Measurements from ENCODE around the gene PRKCB.

PRKCB gene

DNA sequence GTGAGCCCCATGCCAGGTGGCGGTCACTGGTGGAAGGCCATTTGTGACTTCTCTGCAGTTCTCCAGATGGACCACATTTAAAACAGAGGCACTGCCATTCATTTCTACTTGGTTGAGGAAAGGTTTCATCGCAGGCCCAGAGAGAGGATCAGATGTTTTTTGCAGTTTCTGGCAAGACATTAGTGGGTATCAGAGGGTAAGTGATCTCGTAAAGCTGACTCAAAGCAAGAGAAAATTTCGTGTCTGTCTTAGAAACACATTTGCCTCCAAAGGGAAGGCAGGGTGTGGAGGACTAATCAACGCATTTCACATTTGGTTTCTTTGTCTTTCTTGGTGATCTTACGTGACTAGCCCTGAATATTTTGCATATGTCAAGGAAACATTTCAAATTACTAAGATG lies 81.8 kb downstream of the PRKCB start:
- Histone ChIP-seq H3K9me3 (ENCODE audit: insufficient read depth, low read depth, low read length) (no peaks in the 10 kb centered on the region), H3K36me3 (ENCODE audit: insufficient read depth, low read length) (no peaks in the 10 kb centered on the region), H4K20me1 (ENCODE audit: insufficient read depth, low read length, poor library complexity, severe bottlenecking) (no peaks in the 10 kb centered on the region), H3K4me3 (ENCODE audit: low read length, poor library complexity, severe bottlenecking) (no peak overlapping the region), H3K27me3 (ENCODE audit: insufficient read depth, low read length, poor library complexity, severe bottlenecking) (no peaks in the 10 kb centered on the region), H3K4me1 (ENCODE audit: insufficient read depth, low read length, poor library complexity, severe bottlenecking) (peaks cover 32% of the 10 kb centered on the region), H3K9ac (ENCODE audit: low read depth, low read length, poor library complexity, severe bottlenecking) (no peak overlapping the region), H3K79me2 (ENCODE audit: insufficient read depth, low read length) (peaks cover 87% of the 10 kb centered on the region), H3K9me2 (replicated peaks; ENCODE audit: low read depth, low read length) (no peaks in the 10 kb centered on the region), H2AFZ (ENCODE audit: low read length) (no peak overlapping the region), H3K4me2 (ENCODE audit: low read depth, low read length, poor library complexity, severe bottlenecking) (no peak overlapping the region), H3F3A (ENCODE audit: low read depth) (no peaks in the 10 kb centered on the region)
- TF ChIP-seq, protein P1, sequence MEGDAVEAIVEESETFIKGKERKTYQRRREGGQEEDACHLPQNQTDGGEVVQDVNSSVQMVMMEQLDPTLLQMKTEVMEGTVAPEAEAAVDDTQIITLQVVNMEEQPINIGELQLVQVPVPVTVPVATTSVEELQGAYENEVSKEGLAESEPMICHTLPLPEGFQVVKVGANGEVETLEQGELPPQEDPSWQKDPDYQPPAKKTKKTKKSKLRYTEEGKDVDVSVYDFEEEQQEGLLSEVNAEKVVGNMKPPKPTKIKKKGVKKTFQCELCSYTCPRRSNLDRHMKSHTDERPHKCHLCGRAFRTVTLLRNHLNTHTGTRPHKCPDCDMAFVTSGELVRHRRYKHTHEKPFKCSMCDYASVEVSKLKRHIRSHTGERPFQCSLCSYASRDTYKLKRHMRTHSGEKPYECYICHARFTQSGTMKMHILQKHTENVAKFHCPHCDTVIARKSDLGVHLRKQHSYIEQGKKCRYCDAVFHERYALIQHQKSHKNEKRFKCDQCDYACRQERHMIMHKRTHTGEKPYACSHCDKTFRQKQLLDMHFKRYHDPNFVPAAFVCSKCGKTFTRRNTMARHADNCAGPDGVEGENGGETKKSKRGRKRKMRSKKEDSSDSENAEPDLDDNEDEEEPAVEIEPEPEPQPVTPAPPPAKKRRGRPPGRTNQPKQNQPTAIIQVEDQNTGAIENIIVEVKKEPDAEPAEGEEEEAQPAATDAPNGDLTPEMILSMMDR (conservative IDR thresholded peaks at IDR 0.05; ENCODE audit: low read length): no peak
- no peak for TF ChIP-seq EZH2phosphoT487 (IDR thresholded peaks at IDR 0.05; ENCODE audit: borderline replicate concordance)

DNA sequence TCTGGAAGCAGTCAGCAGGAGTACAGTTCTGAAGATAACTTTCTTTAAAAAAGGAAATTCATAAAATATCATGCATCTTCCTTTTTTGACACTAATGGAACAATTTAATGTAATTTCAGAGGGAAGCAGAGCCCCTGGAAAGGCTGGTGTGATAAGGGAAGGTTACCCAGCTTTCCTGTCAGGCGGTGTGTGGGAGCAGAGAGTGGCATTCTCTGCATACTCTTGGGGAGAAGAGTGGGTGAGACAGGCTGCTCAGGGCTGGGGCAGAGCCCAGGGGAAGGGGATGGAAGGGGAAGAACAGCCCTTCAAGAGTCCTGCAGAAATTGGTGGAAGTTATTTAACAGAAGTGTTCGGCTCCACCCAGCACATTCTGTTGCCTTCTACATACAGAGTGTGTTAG lies 84.7 kb downstream of the PRKCB start:
- no peak for TF ChIP-seq EZH2phosphoT487 (IDR thresholded peaks at IDR 0.05; ENCODE audit: borderline replicate concordance)
- TF ChIP-seq, protein P1 (conservative IDR thresholded peaks at IDR 0.05; ENCODE audit: low read length): no peak
- no peaks in the 10 kb centered on the region for H4K20me1 ChIP-seq (ENCODE audit: insufficient read depth, low read length, poor library complexity, severe bottlenecking)
- no peaks in the 10 kb centered on the region for H3K27me3 ChIP-seq (ENCODE audit: insufficient read depth, low read length, poor library complexity, severe bottlenecking)
- H3K4me1 ChIP-seq (ENCODE audit: insufficient read depth, low read length, poor library complexity, severe bottlenecking): peaks cover 19% of the 10 kb centered on the region
- H3K36me3 ChIP-seq (ENCODE audit: insufficient read depth, low read length): peaks cover 5% of the 10 kb centered on the region; the same call in 1 of the 2 replicates
- H3K9ac ChIP-seq (ENCODE audit: low read depth, low read length, poor library complexity, severe bottlenecking): no peak overlapping the region
- no peaks in the 10 kb centered on the region for H3K9me2 ChIP-seq (replicated peaks; ENCODE audit: low read depth, low read length)
- no peak overlapping the region for H3K4me2 ChIP-seq (ENCODE audit: low read depth, low read length, poor library complexity, severe bottlenecking)
- H3K79me2 ChIP-seq (ENCODE audit: insufficient read depth, low read length): peaks cover 82% of the 10 kb centered on the region
- H3K4me3 ChIP-seq (ENCODE audit: low read length, poor library complexity, severe bottlenecking): no peak overlapping the region
- H3K9me3 ChIP-seq (ENCODE audit: insufficient read depth, low read depth, low read length): no peaks in the 10 kb centered on the region
- no peak overlapping the region for H2AFZ ChIP-seq (ENCODE audit: low read length)
- H3F3A ChIP-seq (ENCODE audit: low read depth): no peaks in the 10 kb centered on the region

DNA sequence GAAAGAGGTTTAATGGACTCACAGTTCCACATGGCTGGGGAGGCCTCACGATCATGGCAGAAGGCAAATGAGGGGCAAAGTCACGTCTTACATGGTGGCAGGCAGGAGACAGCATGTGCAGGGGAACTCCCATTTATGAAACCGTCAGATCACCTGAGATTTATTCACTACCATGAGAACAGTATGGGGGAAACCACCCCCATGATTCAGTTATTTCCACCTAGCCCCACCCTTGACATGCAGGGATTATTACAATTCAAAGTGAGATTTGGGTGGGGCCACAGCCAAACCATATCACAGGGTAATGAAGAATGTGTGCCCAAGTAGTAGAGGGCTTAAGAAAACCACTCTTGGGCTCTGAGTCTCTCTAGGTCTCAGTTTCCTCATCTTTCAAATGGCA lies 85.1 kb downstream of the PRKCB start:
- H3K36me3 ChIP-seq (ENCODE audit: insufficient read depth, low read length): peaks cover 10% of the 10 kb centered on the region; the same call in 1 of the 2 replicates
- H3K9ac ChIP-seq (ENCODE audit: low read depth, low read length, poor library complexity, severe bottlenecking): no peak overlapping the region
- H3K9me3 ChIP-seq (ENCODE audit: insufficient read depth, low read depth, low read length): no peaks in the 10 kb centered on the region
- TF ChIP-seq EZH2phosphoT487 (IDR thresholded peaks at IDR 0.05; ENCODE audit: borderline replicate concordance): no peak
- TF ChIP-seq, protein P1 (conservative IDR thresholded peaks at IDR 0.05; ENCODE audit: low read length): no peak
- H3F3A ChIP-seq (ENCODE audit: low read depth): no peaks in the 10 kb centered on the region
- H4K20me1 ChIP-seq (ENCODE audit: insufficient read depth, low read length, poor library complexity, severe bottlenecking): no peaks in the 10 kb centered on the region
- no peak overlapping the region for H3K4me2 ChIP-seq (ENCODE audit: low read depth, low read length, poor library complexity, severe bottlenecking)
- peaks cover 19% of the 10 kb centered on the region for H3K4me1 ChIP-seq (ENCODE audit: insufficient read depth, low read length, poor library complexity, severe bottlenecking)
- peaks cover 86% of the 10 kb centered on the region for H3K79me2 ChIP-seq (ENCODE audit: insufficient read depth, low read length)
- H3K4me3 ChIP-seq (ENCODE audit: low read length, poor library complexity, severe bottlenecking): no peak overlapping the region
- no peaks in the 10 kb centered on the region for H3K9me2 ChIP-seq (replicated peaks; ENCODE audit: low read depth, low read length)
- H2AFZ ChIP-seq (ENCODE audit: low read length): no peak overlapping the region
- no peaks in the 10 kb centered on the region for H3K27me3 ChIP-seq (ENCODE audit: insufficient read depth, low read length, poor library complexity, severe bottlenecking)
